Measurements from ENCODE around the gene PDE7B. TPM values are rescaled to one million over a fixed set of nuclear protein-coding genes. Genes with fewer than 3 reads are reported as not detected.

The PDE7B gene
- total RNA-seq, 1 experiment from 2014 or later: 0.03 TPM

- H3K27ac ChIP-seq (ENCODE audit: low read length): no peak overlapping the region
- H3K27me3 ChIP-seq (ENCODE audit: control insufficient read depth, insufficient read depth, low read length): no peaks in the 10 kb centered on the region
- CTCF ChIA-PET: no interaction called here
- H3K4me1 ChIP-seq (ENCODE audit: control insufficient read depth, insufficient read depth, low read length): no peaks in the 10 kb centered on the region
- DNase-seq (ENCODE audit: low read depth, low spot score): no peak
- in situ Hi-C loops (cut with HindIII; ENCODE audit: low pct_unique_long_range_greater_than_20kb, low sequenced_read_pairs): no loop called here
- no peaks in the 10 kb centered on the region for H3K9me3 ChIP-seq (ENCODE audit: control insufficient read depth, insufficient read depth, low read depth, low read length)
- TF ChIP-seq TCF7L2 (IDR thresholded peaks at IDR 0.05; ENCODE audit: low read depth, low read length) (no peak), POLR2AphosphoS5 (IDR thresholded peaks at IDR 0.05; ENCODE audit: low read depth, low read length) (no peak), REST (IDR thresholded peaks at IDR 0.05; ENCODE audit: insufficient read depth in 1 of 2, low read depth in 2 of 2, low read length in 1 of 2) (no peak), SIN3A (IDR thresholded peaks at IDR 0.05; ENCODE audit: borderline replicate concordance, insufficient read depth, low read depth, low read length) (no peak), CTCF (IDR thresholded peaks at IDR 0.05) (no peak)
- BruUV-seq (replicated peaks): no TSS peak
- intact Hi-C loops (cut with micrococcal nuclease; ENCODE audit: unreplicated experiment): no loop called here
- H3K4me3 ChIP-seq (ENCODE audit: low read depth in 2 of 2, low read length in 2 of 2): no peak overlapping the region
- POLR2A ChIA-PET: no interaction called here
- H3K36me3 ChIP-seq (ENCODE audit: control insufficient read depth, insufficient read depth, low read length): no peaks in the 10 kb centered on the region
- ATAC-seq: no peak
Measured at GRCh38 chr6:135901774-135902524, 50.4 kb downstream of the PDE7B start.

- TF ChIP-seq POLR2AphosphoS5 (IDR thresholded peaks at IDR 0.05; ENCODE audit: low read depth, low read length) (no peak), REST (IDR thresholded peaks at IDR 0.05; ENCODE audit: insufficient read depth in 1 of 2, low read depth in 2 of 2, low read length in 1 of 2) (no peak), CTCF (IDR thresholded peaks at IDR 0.05) (no peak), SIN3A (IDR thresholded peaks at IDR 0.05; ENCODE audit: borderline replicate concordance, insufficient read depth, low read depth, low read length) (no peak), TCF7L2 (IDR thresholded peaks at IDR 0.05; ENCODE audit: low read depth, low read length) (no peak)
- intact Hi-C loops (cut with micrococcal nuclease; ENCODE audit: unreplicated experiment): no loop called here
- CTCF ChIA-PET: no interaction called here
- H3K4me3 ChIP-seq (ENCODE audit: low read depth in 2 of 2, low read length in 2 of 2): no peak overlapping the region
- H3K4me1 ChIP-seq (ENCODE audit: control insufficient read depth, insufficient read depth, low read length): no peaks in the 10 kb centered on the region
- in situ Hi-C loops (cut with HindIII; ENCODE audit: low pct_unique_long_range_greater_than_20kb, low sequenced_read_pairs): no loop called here
- POLR2A ChIA-PET: no interaction called here
- ATAC-seq (no peak), DNase-seq (ENCODE audit: low read depth, low spot score) (no peak)
- H3K36me3 ChIP-seq (ENCODE audit: control insufficient read depth, insufficient read depth, low read length): no peaks in the 10 kb centered on the region
- no peaks in the 10 kb centered on the region for H3K27me3 ChIP-seq (ENCODE audit: control insufficient read depth, insufficient read depth, low read length)
- H3K9me3 ChIP-seq (ENCODE audit: control insufficient read depth, insufficient read depth, low read depth, low read length): no peaks in the 10 kb centered on the region
- BruUV-seq (replicated peaks): no TSS peak
- no peak overlapping the region for H3K27ac ChIP-seq (ENCODE audit: low read length)
Measured at GRCh38 chr6:135902756-135903331, 51.3 kb downstream of the PDE7B start.

Measured in Panc1 (cell line).